Vagina (tissue), 2 donors: ENCODE results near the gene NFASC. TPM values are rescaled to one million over a fixed set of nuclear protein-coding genes. Genes with fewer than 3 reads are reported as not detected.

Experiments used
- DNase-seq, 2 donors: peaks; one replicate each; pipeline ENCODE4 v3.0.0-alpha.2; 2017; ENCODE audit errors: extremely low spot score in 2 of 2
- H3K27ac ChIP-seq: fragments of 200-600 bp; sonication (generic); one replicate; pipeline ENCODE4 v1.5.1; 2019
- H3K27me3 ChIP-seq: fragments of 200-600 bp; sonication (generic); one replicate; pipeline ENCODE4 v1.5.1; 2019
- H3K36me3 ChIP-seq, 2 donors: fragments of 200-600 bp; sonication (generic); one replicate each; pipeline ENCODE4 v1.5.1; 2017 to 2019
- H3K4me1 ChIP-seq: fragments of 200-600 bp; sonication (generic); one replicate; pipeline ENCODE4 v1.5.1; 2019
- H3K4me3 ChIP-seq, 2 donors: fragments of 200-600 bp; sonication (generic); 1 replicate in 1 of 2; 2 replicates in 1 of 2; pipeline ENCODE4 v1.5.1; 2016 to 2019
- H3K9me3 ChIP-seq: fragments of 200-600 bp; sonication (generic); one replicate; pipeline ENCODE4 v1.5.1; 2019
- CTCF ChIP-seq, 3 experiments: fragments of 450-650 bp in 2 of 3; fragments of 200-600 bp in 1 of 3; sonication (generic) in 1 of 3; IDR thresholded peaks; one replicate each; pipeline ENCODE4 v1.5.1; 2017 to 2019; ENCODE audit warnings: antibody characterized with exemption in 3 of 3, mild to moderate bottlenecking in 2 of 3, moderate library complexity in 2 of 3
- POLR2A ChIP-seq, 2 donors: fragments of 450-650 bp; IDR thresholded peaks; one replicate each; pipeline ENCODE4 v1.6.1; 2017; ENCODE audit warnings: antibody characterized with exemption in 2 of 2, mild to moderate bottlenecking in 2 of 2, moderate library complexity in 2 of 2
- POLR2AphosphoS5 ChIP-seq, 2 donors: sonication (generic); formaldehyde crosslinking; IDR thresholded peaks; one replicate each; pipeline ENCODE4 v1.9.0; 2017; ENCODE audit warnings: antibody characterized with exemption in 2 of 2, mild to moderate bottlenecking in 2 of 2, low read depth in 1 of 2; ENCODE audit not compliant: insufficient read depth in 1 of 2
- intact Hi-C: fragments of 100-400 bp; cut with DNase I; formaldehyde crosslinking; loops from one replicate; pipeline ENCODE4 v1.15.1; 2023
- total RNA-seq: library from RNA; depleted of rRNA; stranded (reverse); fragments of >200 nt; gene quantifications from one replicate; pipeline ENCODE4 v1.2.3, GENCODE V29; 2016

Gene NFASC
- total RNA-seq, 1 donor from 2014 or later = 23.3 TPM

- no peaks in the 10 kb centered on the region for H3K36me3 ChIP-seq
- H3K4me3 ChIP-seq = no peak overlapping the region
- peak overlapping the region; percentile 52 for H3K27ac ChIP-seq
- TF ChIP-seq POLR2AphosphoS5 (IDR thresholded peaks at IDR 0.05; ENCODE audit: insufficient read depth in 1 of 2, low read depth in 1 of 2) = peak in 1 of 2 donors; percentile 29
- no peak for TF ChIP-seq POLR2A (IDR thresholded peaks at IDR 0.05)
- no peak for DNase-seq
- peaks cover 19% of the 10 kb centered on the region for H3K4me1 ChIP-seq
- no peaks in the 10 kb centered on the region for H3K9me3 ChIP-seq
- intact Hi-C loops = no loop called here
- no peaks in the 10 kb centered on the region for H3K27me3 ChIP-seq
These were observed 127.1 kb downstream of the NFASC start for GRCh38 chr1:204997591-204998355.

GRCh38 chr1:205001162-205001561, 130.5 kb downstream of the NFASC start:
- H3K27me3 ChIP-seq = no peaks in the 10 kb centered on the region
- peaks cover 19% of the 10 kb centered on the region for H3K4me1 ChIP-seq
- TF ChIP-seq POLR2AphosphoS5 (IDR thresholded peaks at IDR 0.05; ENCODE audit: insufficient read depth in 1 of 2, low read depth in 1 of 2) (no peak), CTCF (IDR thresholded peaks at IDR 0.05) (no peak), POLR2A (IDR thresholded peaks at IDR 0.05) (no peak)
- intact Hi-C loops = no loop called here
- no peak for DNase-seq
- H3K4me3 ChIP-seq = no peak overlapping the region
- H3K9me3 ChIP-seq = no peaks in the 10 kb centered on the region
- no peak overlapping the region for H3K27ac ChIP-seq
- no peaks in the 10 kb centered on the region for H3K36me3 ChIP-seq

GRCh38 chr1:205002705-205003104, 132.0 kb downstream of the NFASC start:
- intact Hi-C loops = no loop called here
- TF ChIP-seq CTCF (IDR thresholded peaks at IDR 0.05) (no peak), POLR2A (IDR thresholded peaks at IDR 0.05) (no peak), POLR2AphosphoS5 (IDR thresholded peaks at IDR 0.05; ENCODE audit: insufficient read depth in 1 of 2, low read depth in 1 of 2) (no peak)
- no peaks in the 10 kb centered on the region for H3K36me3 ChIP-seq
- peaks cover 7% of the 10 kb centered on the region for H3K4me1 ChIP-seq
- no peaks in the 10 kb centered on the region for H3K27me3 ChIP-seq
- H3K27ac ChIP-seq = no peak overlapping the region
- no peak overlapping the region for H3K4me3 ChIP-seq
- DNase-seq = no peak
- no peaks in the 10 kb centered on the region for H3K9me3 ChIP-seq

GRCh38 chr1:205003358-205004131, 132.9 kb downstream of the NFASC start:
- DNase-seq = no peak
- no peaks in the 10 kb centered on the region for H3K9me3 ChIP-seq
- H3K4me1 ChIP-seq = no peaks in the 10 kb centered on the region
- H3K4me3 ChIP-seq = no peak overlapping the region
- H3K36me3 ChIP-seq = no peaks in the 10 kb centered on the region
- no peaks in the 10 kb centered on the region for H3K27me3 ChIP-seq
- intact Hi-C loops = no loop called here
- TF ChIP-seq POLR2AphosphoS5 (IDR thresholded peaks at IDR 0.05; ENCODE audit: insufficient read depth in 1 of 2, low read depth in 1 of 2) = no peak
- no peak for TF ChIP-seq POLR2A (IDR thresholded peaks at IDR 0.05)
- TF ChIP-seq CTCF (IDR thresholded peaks at IDR 0.05) = no peak
- H3K27ac ChIP-seq = peak overlapping the region; percentile 18

- no peaks in the 10 kb centered on the region for H3K27me3 ChIP-seq
- intact Hi-C loops = no loop called here
- no peaks in the 10 kb centered on the region for H3K4me1 ChIP-seq
- no peak overlapping the region for H3K27ac ChIP-seq
- DNase-seq = no peak
- H3K36me3 ChIP-seq = no peaks in the 10 kb centered on the region
- H3K9me3 ChIP-seq = no peaks in the 10 kb centered on the region
- TF ChIP-seq POLR2A (IDR thresholded peaks at IDR 0.05) (no peak), POLR2AphosphoS5 (IDR thresholded peaks at IDR 0.05; ENCODE audit: insufficient read depth in 1 of 2, low read depth in 1 of 2) (no peak), CTCF (IDR thresholded peaks at IDR 0.05) (no peak)
- no peak overlapping the region for H3K4me3 ChIP-seq
These were observed 133.7 kb downstream of the NFASC start for GRCh38 chr1:205004351-205004750.
